ENCODE results near the gene P2RX4.

- TF ChIP-seq CTCF (conservative IDR thresholded peaks at IDR 0.05), result no peak
- no peak for TF ChIP-seq ZFX (IDR thresholded peaks at IDR 0.05)
Measured at GRCh38 chr12:121263206-121263935, 53.4 kb downstream of the P2RX4 start.

Measured in C4-2B (cell line).